Measurements from ENCODE around the gene NDUFA5.

Gene NDUFA5

DNA sequence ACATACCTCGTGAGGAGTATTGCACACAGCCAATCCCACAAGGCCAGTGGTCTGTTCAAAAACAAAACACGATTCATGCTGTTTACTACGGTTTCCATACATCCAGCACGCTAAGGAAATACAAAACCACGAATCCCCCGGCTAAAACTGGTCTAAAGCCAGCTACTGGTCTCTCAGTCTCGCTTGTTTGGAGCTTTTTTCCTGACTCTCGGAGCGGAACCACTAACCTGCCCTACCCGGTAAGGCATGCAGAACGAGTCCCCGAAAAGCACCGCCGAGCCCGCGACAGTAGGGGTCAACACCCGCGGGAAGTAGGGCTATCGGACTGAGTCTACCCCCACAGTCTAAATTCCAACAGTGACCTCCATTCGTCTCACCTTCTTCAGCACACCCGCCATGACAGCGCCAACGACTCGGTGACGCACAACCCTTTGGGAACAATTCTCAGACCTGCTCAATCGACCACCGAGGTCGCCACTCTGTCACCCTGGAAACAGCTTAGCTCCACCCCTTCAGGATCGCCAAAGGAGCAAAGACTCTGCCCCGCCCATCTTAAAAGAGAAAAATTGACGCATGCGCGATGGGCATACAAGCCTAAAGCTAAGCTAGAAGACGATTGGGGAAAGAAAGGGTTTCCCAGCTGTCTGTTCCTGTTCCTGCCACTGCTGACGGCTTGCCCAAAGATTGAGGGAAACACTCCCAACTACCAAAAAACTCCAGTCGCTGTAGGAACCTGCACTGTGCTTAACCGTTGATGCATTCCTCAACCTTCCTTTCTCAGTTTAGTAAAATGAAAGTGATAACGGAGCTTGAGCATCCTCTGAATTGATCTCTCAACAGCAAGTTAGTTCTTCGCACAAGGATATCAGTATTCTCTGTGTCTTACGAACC lies at the start of gene NDUFA5:
NDUFA5 (minus strand) TSS at position 421 of the 891 bp plus-strand sequence; CDS start at position 398, 23 bp downstream.
- DNase-seq = peak; percentile 99

DNA sequence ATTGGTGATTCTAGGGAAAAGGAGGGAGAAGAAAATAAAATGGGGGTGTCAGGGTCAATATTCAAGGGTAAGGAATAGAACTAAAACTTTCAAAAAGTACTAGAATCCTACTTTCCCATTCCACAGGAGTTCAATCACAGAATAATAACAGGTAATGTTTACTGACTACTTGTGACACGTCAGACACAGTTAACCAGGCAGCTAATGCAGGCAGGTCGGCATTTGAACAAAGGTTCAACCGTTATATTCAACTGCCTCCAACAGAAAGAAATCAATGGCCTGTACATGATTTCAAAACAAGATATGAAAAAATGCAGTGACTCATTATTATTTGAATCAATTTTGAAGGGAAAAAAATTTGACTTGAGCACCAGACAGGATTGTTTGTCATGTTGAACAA lies 47.1 kb upstream of the NDUFA5 start:
- DNase-seq = no peak

DNA sequence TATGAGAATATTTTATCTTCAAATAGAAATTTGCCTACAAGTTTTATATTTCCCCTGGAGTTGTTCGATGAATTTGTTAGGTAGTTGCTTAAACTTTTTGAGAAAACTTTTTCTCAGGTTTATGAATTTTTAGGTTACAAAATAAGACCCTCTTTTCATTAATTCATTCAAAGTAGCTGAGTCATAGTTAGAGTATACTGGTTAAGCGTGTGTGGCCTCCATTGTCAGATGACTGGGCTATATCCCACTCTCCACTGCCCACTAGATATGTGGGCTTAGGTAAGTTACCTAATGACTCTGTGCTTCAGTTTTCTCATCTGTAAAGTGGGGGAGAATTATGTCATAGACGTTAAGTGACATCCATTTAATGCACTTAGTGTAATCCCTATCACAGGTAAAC lies 45.0 kb upstream of the NDUFA5 start:
- no peak for DNase-seq

DNA sequence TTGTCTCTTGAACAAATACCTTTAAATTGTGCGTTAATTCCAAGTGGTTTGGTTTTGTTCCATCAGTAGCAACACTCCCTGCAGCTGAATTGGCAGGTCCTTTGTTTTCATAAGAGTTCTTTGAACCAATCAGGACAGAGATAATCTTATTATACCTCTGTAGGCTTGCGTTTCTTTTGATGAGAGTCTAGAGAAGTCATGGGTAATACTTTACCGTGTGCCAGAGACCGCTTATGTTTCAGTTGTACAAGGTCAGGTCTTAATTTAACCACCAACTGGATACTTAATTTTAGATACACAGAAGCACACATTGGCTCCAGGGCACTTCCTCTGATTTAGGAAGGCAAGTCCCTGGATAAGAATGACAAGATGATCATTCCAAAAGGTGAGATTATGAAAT lies 43.9 kb upstream of the NDUFA5 start, which contains the start of gene ASB15:
ASB15 (plus strand) TSS at position 292 of the 400 bp plus-strand sequence. CDS start 12,682 bp downstream, outside the sequence.
- no peak for DNase-seq

DNA sequence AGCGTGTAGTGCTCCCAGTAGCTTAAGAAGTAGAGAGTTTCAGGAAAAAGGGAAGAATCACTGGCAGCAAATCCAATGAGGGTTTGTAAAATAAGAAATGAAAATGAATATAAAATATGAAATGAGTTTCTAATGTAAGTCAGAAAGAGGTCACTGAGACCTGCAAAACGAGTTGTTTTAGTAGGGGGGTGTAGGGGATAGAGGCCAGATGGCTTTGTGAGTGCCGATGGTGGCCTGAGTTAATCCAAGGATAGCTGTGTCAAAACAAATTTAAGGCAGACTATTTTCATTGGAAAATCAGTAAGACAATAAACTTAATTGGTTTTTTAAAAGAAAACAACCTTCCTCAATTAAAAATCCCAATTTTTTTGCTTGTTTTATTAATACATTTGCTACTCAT lies 43.3 kb upstream of the NDUFA5 start:
- no peak for DNase-seq

DNA sequence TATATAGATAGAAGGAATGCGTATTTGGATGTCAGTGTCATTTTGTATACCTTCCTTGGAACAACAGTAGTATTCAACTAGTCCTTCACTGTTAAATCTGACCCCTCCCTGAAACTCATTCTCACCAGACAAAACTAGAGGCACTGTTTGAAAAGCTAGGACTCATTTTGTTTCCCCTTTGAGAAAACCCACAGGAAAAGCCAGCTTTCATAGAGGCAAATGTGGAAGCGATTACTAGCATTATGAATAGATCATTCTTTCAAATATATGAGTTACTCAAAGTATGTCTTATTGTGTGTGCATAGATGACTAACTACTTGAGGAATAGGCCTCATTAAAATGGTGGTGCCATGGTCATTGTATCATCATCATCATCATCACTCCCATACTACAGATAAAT lies 42.1 kb upstream of the NDUFA5 start:
- no peak for DNase-seq

DNA sequence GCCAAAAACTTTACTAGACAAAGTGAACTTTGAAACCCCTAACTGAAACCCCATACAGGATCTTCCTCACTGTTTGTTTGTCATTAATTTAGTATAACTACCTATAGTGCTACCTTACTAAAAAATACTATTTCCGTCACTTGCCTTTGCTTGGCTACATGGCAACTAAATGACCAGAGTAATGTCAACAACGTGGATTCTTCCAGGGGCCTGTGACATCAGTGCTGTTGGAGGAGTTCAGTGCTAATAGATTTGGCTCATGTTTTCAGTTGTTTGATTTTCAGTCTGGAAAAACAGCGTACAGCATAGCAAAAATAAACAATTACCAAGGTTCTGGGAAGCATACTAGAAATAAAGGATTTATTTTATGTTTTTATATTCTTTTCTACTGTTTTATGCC lies 41.0 kb upstream of the NDUFA5 start:
- DNase-seq = no peak

DNA sequence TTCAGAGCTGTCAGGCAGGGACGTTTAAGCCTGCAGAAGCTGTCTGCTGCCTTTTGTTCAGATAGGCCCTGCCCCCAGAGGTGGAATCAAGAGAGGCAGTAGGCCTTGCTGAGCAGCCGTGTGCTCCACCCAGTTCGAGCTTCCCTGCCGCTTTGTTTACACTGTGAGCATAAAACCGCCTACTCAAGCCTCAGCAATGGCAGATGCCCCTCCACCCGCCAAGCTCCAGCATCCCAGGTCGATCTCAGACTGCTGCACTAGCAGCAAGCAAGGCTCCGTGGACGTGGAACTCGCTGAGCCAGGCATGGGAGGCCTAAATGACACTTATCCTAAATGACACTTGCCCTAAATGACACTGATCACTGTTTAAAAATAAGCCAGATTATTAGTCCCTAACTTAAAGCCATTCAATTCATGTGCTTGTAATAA lies 37.2 kb upstream of the NDUFA5 start:
- DNase-seq = no peak

DNA sequence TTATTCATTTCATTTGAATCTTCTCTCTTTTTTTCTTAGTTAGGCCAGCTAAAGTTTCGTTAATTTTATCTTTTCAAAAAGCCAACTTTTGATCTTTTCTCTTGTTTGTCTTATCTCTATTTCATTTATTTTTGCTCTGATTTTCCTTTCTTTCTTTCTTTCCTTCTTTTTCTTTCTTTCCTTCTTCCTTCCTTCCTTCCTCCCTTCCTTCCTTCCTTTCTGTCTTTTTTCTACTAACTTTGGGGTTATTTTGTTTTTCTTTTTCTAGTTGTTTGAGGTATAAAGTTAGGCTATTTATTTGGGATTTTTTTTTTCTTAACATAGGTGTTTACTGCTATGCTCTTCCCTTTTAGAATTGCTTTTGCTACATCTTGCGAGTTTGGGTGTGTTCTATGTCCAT lies 30.8 kb upstream of the NDUFA5 start:
- no peak for DNase-seq

DNA sequence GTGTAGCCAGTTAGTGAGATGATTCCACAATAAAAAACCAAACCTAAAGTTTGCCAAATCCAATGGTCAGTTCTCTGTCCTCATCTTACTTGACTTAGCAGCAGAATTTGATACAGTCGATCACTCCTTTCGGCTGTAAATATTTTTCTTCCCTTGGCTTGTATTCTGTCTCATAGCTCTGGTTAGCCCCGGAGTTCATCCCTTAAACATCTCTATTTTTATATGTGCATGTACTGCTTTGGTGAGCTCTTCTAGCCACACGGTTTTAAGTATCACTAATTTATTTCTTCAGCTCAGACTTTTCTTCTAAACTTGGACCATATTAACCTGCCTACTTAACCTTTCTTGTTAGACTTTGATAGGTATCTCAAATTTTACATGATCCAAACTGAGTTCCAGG lies 26.2 kb upstream of the NDUFA5 start:
- DNase-seq = no peak

DNA sequence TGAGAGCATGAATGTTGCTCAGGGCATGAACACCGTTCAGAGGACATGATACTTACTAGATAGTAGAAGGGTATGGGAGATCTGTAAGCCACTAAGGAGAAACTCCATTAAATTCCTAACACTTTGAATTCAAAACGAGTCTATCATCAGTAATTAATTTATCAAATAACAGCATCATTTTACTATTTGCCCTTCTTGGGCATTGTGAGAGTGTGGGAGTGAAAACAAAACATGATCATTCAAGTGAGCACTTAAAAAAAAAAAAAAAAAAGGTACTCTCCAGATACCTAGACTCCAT lies 23.5 kb upstream of the NDUFA5 start:
- DNase-seq = no peak

DNA sequence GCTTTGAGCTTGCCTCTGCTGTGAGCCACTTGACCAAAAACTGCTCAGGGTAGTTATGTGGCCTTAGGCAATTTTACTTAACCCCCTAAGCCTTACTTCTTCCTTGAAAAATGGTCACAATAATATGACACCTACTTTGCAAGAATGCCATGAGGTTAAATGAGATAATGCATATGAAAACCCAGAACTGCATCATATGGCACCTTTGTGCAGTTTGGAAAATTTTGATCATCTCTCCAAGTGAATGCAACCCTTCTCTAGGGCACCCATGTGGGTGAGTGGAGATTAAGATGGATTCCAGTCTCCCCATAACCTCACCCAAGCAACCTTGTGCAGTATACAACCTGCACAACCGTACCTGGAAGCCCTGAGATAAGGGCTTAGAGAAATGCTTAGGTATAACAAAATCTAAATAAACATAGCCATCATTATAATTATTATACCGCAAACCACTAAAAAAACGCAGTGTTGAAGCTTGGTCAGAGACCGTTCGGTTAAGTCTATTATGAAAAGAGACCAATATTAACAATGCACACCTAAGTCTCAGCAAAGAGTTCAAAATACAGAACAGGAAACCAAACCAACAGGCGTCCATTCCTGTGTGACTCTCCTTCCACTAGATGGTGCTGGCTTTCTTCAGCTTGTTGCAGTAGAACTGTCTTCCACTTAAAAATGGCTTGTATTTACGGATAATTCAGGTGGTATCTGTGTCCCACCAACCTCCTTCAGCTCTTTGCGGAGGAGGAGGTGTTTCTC lies 23.0 kb upstream of the NDUFA5 start:
- peak; percentile 7 for DNase-seq

DNA sequence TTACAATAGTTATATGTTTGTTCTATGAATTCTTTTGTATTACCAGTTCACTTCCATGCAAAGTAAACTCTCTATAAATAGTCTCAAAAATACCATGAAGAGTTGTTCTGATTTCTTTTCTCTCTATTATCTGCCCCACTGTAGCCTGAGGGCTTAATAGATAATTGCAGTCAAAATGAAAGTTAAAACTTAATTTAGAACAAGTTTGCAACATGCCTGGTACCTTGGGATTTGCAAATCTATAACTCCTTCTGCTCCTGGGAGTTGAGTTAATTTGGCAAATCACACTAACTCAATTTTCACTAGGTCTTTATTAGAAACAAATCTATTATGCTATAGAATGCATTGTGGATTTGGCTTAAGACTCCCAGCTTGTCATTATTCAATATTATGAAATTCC lies 21.8 kb upstream of the NDUFA5 start:
- DNase-seq = no peak

DNA sequence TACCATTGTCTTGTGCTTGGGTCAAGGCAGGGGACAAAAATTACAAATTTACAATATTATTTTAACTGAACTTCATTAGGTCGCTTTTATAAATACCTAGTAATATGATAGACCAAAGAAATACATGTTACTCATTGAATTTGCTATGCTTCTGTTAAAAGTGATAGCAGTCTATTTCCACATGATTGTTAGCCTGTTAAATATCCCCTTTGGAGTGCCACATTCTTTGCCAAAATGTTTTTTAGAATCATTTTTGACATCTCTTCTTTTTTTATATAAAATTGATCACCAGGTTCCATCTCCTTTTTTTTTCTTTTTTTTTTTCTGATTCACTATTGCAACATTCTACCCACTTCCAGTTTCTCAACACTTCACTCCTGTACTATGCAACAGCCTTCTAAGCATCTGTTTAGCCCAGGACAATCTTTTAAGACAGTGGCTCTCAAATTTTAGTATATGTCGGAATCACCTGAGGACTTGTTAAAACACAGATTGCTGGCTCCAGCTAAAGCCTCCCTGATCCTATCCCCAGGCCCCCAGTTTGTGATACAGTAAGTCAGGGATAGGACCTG lies 16.4 kb upstream of the NDUFA5 start:
- no peak for DNase-seq

DNA sequence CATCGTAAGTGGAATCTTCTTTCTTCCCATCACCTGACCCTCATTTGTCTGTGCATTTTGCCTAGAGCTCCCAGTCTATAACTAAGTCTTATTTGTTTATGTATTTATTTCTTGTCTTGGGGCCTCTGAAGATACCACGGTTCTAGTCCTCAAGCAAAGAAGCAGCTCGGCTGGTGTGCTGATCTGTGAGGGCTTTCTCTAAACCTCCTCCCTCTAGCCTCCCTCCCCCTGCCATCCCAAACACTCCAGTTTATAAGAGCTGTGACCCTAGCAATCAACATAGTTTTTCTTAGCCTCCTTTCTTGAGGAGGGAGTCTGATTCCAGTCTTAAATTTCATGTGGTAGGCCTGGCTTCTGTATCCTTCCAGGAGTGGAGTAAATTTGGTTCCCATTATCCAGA lies 15.7 kb upstream of the NDUFA5 start:
- no peak for DNase-seq

DNA sequence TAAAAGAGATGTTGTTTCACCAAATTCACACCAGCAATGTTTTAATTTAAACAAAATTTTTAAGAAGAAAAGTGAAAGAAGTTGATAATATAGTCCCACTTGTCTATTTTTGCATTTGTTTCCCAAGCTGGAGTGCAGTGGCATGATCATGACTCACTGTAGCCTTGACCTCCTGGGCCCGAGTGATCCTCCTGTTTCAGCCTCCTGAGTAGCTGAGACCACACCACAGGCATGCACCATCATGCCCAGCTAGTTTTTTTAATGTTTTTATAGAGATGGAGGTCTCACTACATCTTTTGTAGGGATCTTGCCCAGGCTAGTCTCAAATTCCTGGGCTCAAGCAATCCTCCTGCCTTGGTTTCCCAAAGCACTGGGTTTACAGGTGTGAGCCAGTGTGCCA lies 14.1 kb upstream of the NDUFA5 start:
- no peak for DNase-seq

DNA sequence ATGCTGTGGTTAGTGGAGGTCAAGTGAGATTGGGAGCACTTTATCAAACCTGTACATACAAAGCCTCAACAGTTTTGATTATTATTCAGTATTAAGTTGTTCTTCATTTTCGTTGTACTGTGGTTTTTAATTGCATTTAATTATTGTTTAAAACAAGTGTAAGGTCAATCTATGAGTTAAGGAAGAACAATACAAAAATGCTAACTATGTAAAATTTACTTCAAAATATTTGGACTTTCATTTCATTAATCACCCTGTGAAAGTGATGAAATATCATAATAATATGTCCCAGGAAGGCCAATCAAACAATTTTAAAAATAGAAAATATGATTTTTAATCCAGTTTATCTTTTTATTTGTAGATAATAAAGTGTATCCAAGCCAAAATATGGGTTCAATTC lies 13.6 kb upstream of the NDUFA5 start:
- DNase-seq = no peak

DNA sequence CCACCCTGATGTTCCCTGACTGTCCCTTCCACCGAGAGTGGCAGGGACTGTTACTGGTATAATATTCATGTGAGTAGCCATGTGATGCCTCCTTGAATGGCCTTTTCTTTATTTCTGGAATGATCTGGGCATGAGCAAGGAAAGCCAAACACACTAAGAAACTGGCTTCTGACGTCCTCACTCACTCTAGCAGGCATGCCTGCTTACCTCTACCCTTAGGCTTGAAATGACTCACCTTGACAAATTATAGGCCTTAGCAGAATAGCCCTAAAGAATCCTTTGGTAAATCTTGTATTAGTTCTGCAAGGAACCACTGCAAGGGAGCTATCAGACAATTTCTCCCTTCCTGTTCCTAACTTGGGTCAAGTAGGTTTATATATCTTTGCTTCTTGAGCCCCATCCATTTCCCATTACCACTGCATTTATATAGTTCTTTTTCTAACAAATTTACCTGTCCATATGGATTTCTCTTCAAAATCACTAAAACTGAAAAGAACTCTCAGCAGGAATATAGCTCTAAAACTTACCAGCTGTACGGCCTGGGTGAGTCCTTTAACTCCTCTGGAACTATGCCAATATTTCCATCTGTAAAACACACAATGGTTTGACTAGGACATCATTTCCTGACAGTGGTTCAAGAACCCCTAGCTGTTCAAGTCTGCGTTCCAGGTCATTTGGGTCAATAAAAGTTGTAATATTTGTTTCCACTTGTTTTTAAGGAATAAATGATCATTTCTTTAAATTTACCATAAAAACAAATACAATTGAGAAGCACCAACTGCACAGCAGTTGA lies 13.0 kb upstream of the NDUFA5 start:
- no peak for DNase-seq

DNA sequence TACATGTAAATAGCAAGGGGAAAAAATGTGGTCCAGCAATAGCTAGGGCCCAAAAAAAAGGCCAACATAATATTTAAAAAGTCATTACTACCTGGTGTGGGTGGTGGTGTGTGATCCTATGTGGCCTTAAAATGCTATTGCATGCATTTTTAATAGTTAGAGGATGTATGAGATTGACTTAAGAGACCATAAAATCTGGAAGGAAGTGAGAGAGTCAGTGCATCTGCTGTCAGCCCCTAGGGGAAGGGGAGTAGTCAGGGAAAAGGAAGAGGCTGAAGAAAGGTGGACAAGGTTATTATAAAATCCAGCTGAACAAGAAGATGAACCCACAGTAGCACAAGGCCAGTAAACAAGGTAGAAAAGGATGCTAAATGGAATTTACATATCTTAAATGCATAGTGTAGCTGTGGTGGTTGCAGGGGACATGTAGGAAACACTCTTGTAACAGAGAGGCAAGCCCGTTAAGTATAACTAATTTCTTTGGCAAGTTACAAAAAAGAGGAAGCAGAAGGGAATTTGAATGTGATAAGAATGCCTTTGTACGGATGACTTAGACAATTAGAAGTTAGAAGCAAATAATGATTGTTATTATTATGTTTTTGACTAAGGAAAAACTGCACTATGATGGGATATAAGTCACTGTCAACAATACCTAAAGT lies 11.9 kb upstream of the NDUFA5 start:
- no peak for DNase-seq

DNA sequence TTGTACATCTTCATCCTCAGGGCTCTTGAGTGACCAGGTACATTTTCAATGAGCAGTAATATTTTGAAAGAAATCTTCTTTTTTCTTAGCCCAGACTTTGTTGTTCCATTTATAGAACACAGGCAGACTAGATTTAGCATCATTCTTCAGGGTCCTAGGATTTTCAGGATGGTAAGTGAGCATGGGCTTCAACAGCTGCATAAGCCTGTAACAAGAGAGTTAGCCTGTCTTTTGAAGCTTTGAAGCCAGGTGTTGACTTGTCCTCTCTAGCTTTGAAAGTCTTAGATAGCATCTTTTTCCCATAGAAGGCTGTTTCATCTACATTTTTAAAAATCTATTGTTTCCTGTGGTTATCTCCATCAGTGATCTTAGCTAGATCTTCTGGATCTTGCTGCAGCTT lies 4.5 kb upstream of the NDUFA5 start:
- DNase-seq = no peak

DNA sequence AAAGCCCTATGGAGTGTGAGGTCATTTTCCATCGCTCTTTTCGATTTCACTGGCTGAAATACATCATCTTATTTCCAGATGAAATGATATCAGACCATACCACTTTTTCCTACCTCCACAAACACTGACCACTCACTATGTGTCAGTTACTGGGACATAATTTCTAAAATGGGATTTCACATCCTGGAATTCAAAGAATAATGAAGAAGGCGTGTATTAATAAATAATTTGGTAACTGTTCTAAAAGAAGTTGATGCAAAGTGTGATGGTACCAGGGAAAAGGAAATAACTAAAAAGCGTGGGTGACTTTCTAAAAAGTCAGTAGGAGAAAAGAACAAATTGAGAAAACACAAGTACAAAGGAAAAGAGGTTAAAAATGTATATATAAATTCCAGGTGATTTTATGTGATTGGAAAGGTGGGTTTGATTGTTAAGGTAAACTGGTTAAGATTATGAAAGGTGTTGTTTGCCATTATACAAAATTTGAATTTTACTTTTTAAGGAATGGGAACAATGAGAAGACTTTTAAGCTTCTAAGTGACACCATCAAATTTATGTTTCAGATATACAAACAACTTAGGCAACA lies 764 bp upstream of the NDUFA5 start:
- no peak for DNase-seq

DNA sequence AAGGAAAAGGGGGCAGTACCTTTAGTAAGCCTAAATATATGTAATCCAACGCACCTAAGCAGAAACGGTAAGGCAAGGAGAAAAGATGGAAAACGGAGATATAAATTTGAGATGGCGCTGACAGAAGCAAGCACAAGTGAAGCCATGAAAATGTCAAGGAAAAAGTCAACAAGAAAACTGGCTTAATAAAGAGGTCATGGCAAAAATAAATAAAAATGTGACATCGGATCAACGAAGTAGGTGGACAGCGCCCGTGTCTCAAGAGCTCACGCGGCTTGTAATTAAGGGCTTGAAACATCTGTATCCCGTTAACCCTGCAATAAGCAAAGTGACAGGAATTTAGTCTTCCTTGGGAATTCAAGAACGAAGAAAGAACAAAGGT lies 611 bp downstream of the NDUFA5 start:
- no peak for DNase-seq

Measured in CD4-positive, alpha-beta T cell treated with Interleukin-17A for 1 hour (primary cell).